Naive thymus-derived CD4-positive, alpha-beta T cell (primary cell): Measurements from ENCODE around the gene NUMB. TPM values are rescaled to one million over a fixed set of nuclear protein-coding genes. Genes with fewer than 3 reads are reported as not detected.

Experiments
- ATAC-seq: fragments of 150-1000 bp; cut with Tn5 transposase; 2 replicates; pipeline ENCODE4 v1.10.0; 2021; ENCODE audit warnings: mild to moderate bottlenecking, moderate library complexity
- CTCF ChIA-PET: fragments of 350-600 bp; sonication (Branson Sonifier 250); formaldehyde crosslinking; loops from one replicate; lab custom pipeline; 2021; ENCODE audit warnings: antibody characterized with exemption; lab: Charles Lee
- POLR2A ChIA-PET: fragments of 350-600 bp; sonication (Branson Sonifier 250); formaldehyde crosslinking; loops from one replicate; lab custom pipeline; 2021; ENCODE audit warnings: antibody characterized with exemption, inconsistent platforms; lab: Charles Lee
- DNase-seq, 9 donors: peaks; one replicate each; pipeline versions ENCODE4 v3.0.0 to v3.0.0-alpha.2; 2020 to 2022; ENCODE audit warnings: mixed read lengths in 1 of 9
- H3K27ac ChIP-seq: one replicate; pipeline ENCODE4 v1.7.0; 2013; ENCODE audit warnings: mild to moderate bottlenecking, low read depth, low read length, moderate library complexity
- H3K27me3 ChIP-seq, 2 donors: one replicate each; pipeline ENCODE4 v1.7.0; 2013; ENCODE audit warnings: low read length in 2 of 2, mild to moderate bottlenecking in 2 of 2, moderate library complexity in 2 of 2; ENCODE audit not compliant: control insufficient read depth in 2 of 2, insufficient read depth in 2 of 2
- H3K36me3 ChIP-seq, 3 experiments: 1 replicate in 2 of 3; 2 replicates in 1 of 3; pipeline ENCODE4 v1.7.0; 2013; ENCODE audit warnings: low read length in 3 of 3, mild to moderate bottlenecking in 3 of 3, moderate library complexity in 1 of 3; ENCODE audit not compliant: insufficient read depth in 3 of 3, control insufficient read depth in 2 of 3
- H3K4me1 ChIP-seq, 2 donors: one replicate each; pipeline ENCODE4 v1.7.0; 2013; ENCODE audit warnings: low read length in 2 of 2, mild to moderate bottlenecking in 2 of 2, moderate library complexity in 1 of 2; ENCODE audit not compliant: control insufficient read depth in 2 of 2, insufficient read depth in 2 of 2
- H3K4me3 ChIP-seq: 2 replicates; pipeline ENCODE4 v1.7.0; 2013; ENCODE audit warnings: mild to moderate bottlenecking, low read length
- H3K9me3 ChIP-seq, 3 experiments: 1 replicate in 2 of 3; 2 replicates in 1 of 3; pipeline ENCODE4 v1.7.0; 2013; ENCODE audit warnings: low read length in 3 of 3; ENCODE audit not compliant: control insufficient read depth in 2 of 3
- H3K27ac Mint-ChIP-seq, 9 donors: one replicate each; pipeline ENCODE4 v1.8.0; 2020 to 2022; ENCODE audit warnings: mixed read lengths in 9 of 9, mild to moderate bottlenecking in 8 of 9, moderate library complexity in 5 of 9, inconsistent platforms in 2 of 9
- H3K27me3 Mint-ChIP-seq, 5 donors: one replicate each; pipeline ENCODE4 v1.8.0; 2021 to 2022; ENCODE audit warnings: mixed read lengths in 5 of 5, mild to moderate bottlenecking in 1 of 5
- H3K36me3 Mint-ChIP-seq, 5 donors: one replicate each; pipeline ENCODE4 v1.8.0; 2020 to 2022; ENCODE audit warnings: mixed read lengths in 5 of 5, mild to moderate bottlenecking in 3 of 5, inconsistent platforms in 1 of 5
- H3K4me1 Mint-ChIP-seq, 7 donors: one replicate each; pipeline ENCODE4 v1.8.0; 2020 to 2022; ENCODE audit warnings: mixed read lengths in 7 of 7, mild to moderate bottlenecking in 3 of 7, inconsistent platforms in 1 of 7
- H3K4me3 Mint-ChIP-seq, 10 donors: one replicate each; pipeline ENCODE4 v1.8.0; 2020 to 2022; ENCODE audit warnings: mild to moderate bottlenecking in 10 of 10, mixed read lengths in 10 of 10, moderate library complexity in 6 of 10, inconsistent platforms in 2 of 10
- H3K9me3 Mint-ChIP-seq, 11 donors: one replicate each; pipeline ENCODE4 v1.8.0; 2020 to 2022; ENCODE audit warnings: mixed read lengths in 11 of 11, mild to moderate bottlenecking in 4 of 11, inconsistent platforms in 1 of 11, moderate library complexity in 1 of 11
- intact Hi-C, 2 donors: fragments of 100-400 bp; cut with micrococcal nuclease; formaldehyde crosslinking; loops; one replicate each; pipeline ENCODE4 v1.15.1; 2023
- polyA plus RNA-seq, 2 donors: library from polyadenylated mRNA; unstranded; fragments of 300-500 nt; fragmentation: Illumina TruSeq; gene quantifications; one replicate each; pipeline ENCODE4 v1.2.3, GENCODE V29; 2021
- total RNA-seq, 6 experiments: library from RNA in 5 of 6; stranded (reverse) in 5 of 6; gene quantifications; 1 replicate in 5 of 6; 2 replicates in 1 of 6; pipeline ENCODE4 v1.2.3 and lab custom pipeline; 2021 to 2026

NUMB gene
- total and polyA plus RNA-seq, 7 experiments from 2014 or later, result 32.7 to 90.6 (median 49.0) TPM

DNA sequence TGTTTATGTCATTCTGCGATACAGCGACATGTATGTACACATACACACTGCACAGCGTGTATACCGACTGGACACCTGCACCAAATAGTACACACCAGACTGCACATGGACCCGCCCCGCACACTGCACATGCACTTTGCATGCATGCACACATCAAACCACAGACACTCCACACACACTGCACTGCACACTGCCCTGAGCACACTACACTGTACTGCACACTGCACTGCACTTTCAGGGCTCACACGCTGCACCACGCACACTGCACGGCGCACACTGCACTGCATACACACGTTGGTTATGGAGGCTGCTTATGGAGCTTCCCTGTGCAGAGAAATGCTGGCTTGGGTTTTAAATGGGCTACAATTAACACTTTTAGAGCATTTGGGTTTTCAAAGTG is 219.4 kb downstream of the NUMB start:
- Mint-ChIP-seq H3K4me3 (peak overlapping the region in 3 of 10 donors; percentile 2 to 7 (median 7)), H3K36me3 (peaks cover 0 to 5% (median 0%) of the 10 kb centered on the region in 5 donors), H3K4me1 (peaks cover 10 to 29% (median 20%) of the 10 kb centered on the region in 7 donors), H3K27ac (no peak overlapping the region), H3K9me3 (peaks cover 0 to 1% (median 0%) of the 10 kb centered on the region in 11 donors), H3K27me3 (peaks cover 71 to 84% (median 75%) of the 10 kb centered on the region in 5 donors)
- intact Hi-C loops, result no loop called here
- ChIA-PET CTCF (no interaction called here), POLR2A (no interaction called here)
- Histone ChIP-seq H3K27me3 (peaks cover 0 to 8% of the 10 kb centered on the region in 2 donors), H3K36me3 (no peaks in the 10 kb centered on the region), H3K4me1 (no peaks in the 10 kb centered on the region), H3K27ac (no peak overlapping the region), H3K9me3 (no peaks in the 10 kb centered on the region), H3K4me3 (no peak overlapping the region)
- DNase-seq (no peak), ATAC-seq (no peak)

- CTCF ChIA-PET, result interaction anchor here (0.6 kb wide), 1 partner anchor 226 kb away, joined by 3 read pairs; no protein-coding TSS in a partner anchor
- ATAC-seq (no peak), DNase-seq (no peak)
- H3K36me3 ChIP-seq, result no peaks in the 10 kb centered on the region
- H3K9me3 Mint-ChIP-seq, result peaks cover 0 to 1% (median 0%) of the 10 kb centered on the region in 11 donors
- no peaks in the 10 kb centered on the region for H3K4me1 ChIP-seq
- peaks cover 71 to 84% (median 75%) of the 10 kb centered on the region in 5 donors for H3K27me3 Mint-ChIP-seq
- intact Hi-C loops, result no loop called here
- H3K4me3 Mint-ChIP-seq, result peak overlapping the region in 7 of 10 donors; percentile 7 to 42 (median 32)
- peaks cover 0 to 5% (median 0%) of the 10 kb centered on the region in 5 donors for H3K36me3 Mint-ChIP-seq
- H3K27ac ChIP-seq, result no peak overlapping the region
- H3K4me1 Mint-ChIP-seq, result peaks cover 10 to 24% (median 20%) of the 10 kb centered on the region in 7 donors
- peaks cover 0 to 8% of the 10 kb centered on the region in 2 donors for H3K27me3 ChIP-seq
- H3K4me3 ChIP-seq, result no peak overlapping the region
- H3K9me3 ChIP-seq, result no peaks in the 10 kb centered on the region
- POLR2A ChIA-PET, result no interaction called here
- H3K27ac Mint-ChIP-seq, result no peak overlapping the region
Measured at GRCh38 chr14:73238424-73238852, 219.9 kb downstream of the NUMB start.

GRCh38 chr14:73237786-73238423 is 220.4 kb downstream of the NUMB start:
- peaks cover 0 to 5% (median 0%) of the 10 kb centered on the region in 5 donors for H3K36me3 Mint-ChIP-seq
- no peaks in the 10 kb centered on the region for H3K9me3 ChIP-seq
- ATAC-seq (no peak), DNase-seq (no peak)
- peaks cover 0 to 1% (median 0%) of the 10 kb centered on the region in 11 donors for H3K9me3 Mint-ChIP-seq
- no peaks in the 10 kb centered on the region for H3K4me1 ChIP-seq
- no peak overlapping the region for H3K27ac ChIP-seq
- H3K27me3 ChIP-seq, result peaks cover 0 to 8% of the 10 kb centered on the region in 2 donors
- H3K27me3 Mint-ChIP-seq, result peaks cover 68 to 84% (median 71%) of the 10 kb centered on the region in 5 donors
- H3K4me1 Mint-ChIP-seq, result peaks cover 10 to 24% (median 20%) of the 10 kb centered on the region in 7 donors
- ChIA-PET CTCF (interaction anchor here (0.6 kb wide), 1 partner anchor 226 kb away, joined by 3 read pairs; no protein-coding TSS in a partner anchor), POLR2A (no interaction called here)
- no peaks in the 10 kb centered on the region for H3K36me3 ChIP-seq
- H3K4me3 Mint-ChIP-seq, result peak overlapping the region in 6 of 10 donors; percentile 7 to 86 (median 34)
- H3K27ac Mint-ChIP-seq, result no peak overlapping the region
- no peak overlapping the region for H3K4me3 ChIP-seq
- intact Hi-C loops, result no loop called here

DNA sequence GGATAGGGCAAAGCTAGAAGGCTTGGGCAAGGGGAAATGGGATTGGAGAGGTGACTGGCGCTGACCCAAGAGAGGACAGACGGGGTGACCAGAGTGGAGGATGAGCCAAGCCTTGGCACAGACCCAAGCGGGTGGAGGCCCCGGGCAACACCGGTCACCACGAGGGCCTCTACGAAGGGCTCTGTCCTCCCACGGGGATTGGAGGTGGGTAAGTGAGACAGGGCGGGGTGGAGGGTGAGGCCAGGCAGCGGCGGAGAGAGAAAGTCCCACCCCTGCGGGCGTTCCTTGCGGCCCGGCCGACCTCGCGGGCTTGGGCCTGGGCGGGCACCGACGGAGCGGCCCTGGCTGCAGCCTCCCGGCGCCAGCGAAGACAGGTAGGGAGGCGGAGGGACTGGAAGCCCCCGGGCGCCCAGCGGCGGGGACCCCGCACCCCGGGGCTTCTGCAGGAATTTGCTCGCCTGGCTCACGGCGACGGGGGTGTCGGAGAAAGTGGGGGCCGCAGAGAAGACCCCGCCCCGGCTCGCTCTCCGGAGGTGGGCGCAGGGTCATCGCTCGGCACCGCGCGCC is 221.0 kb downstream of the NUMB start, which contains the start of gene PAPLN:
Gene PAPLN, plus strand, starts transcription at position 288 of the 567 bp plus-strand sequence. CDS start 2,273 bp downstream, outside the sequence.
- Histone ChIP-seq H3K4me1 (no peaks in the 10 kb centered on the region), H3K27me3 (peaks cover 0 to 8% of the 10 kb centered on the region in 2 donors), H3K9me3 (no peaks in the 10 kb centered on the region), H3K4me3 (no peak within 1 kb of the TSS), H3K36me3 (no peaks in the 10 kb centered on the region), H3K27ac (no peak within 1 kb of the TSS)
- intact Hi-C loops, result no loop called here
- H3K9me3 Mint-ChIP-seq, result no peaks in the 10 kb centered on the region
- CTCF ChIA-PET, result no interaction called here
- peaks cover 0 to 5% (median 0%) of the 10 kb centered on the region in 5 donors for H3K36me3 Mint-ChIP-seq
- peaks cover 67 to 85% (median 71%) of the 10 kb centered on the region in 5 donors for H3K27me3 Mint-ChIP-seq
- POLR2A ChIA-PET, result no interaction called here
- ATAC-seq (peak; percentile 62), DNase-seq (no peak)
- peaks cover 6 to 21% (median 16%) of the 10 kb centered on the region in 7 donors for H3K4me1 Mint-ChIP-seq
- H3K4me3 Mint-ChIP-seq, result peak within 1 kb of the TSS in 9 of 10 donors; percentile 13 to 86 (median 62)
- H3K27ac Mint-ChIP-seq, result no peak within 1 kb of the TSS

GRCh38 chr14:73236752-73237218 is 221.6 kb downstream of the NUMB start:
- Histone ChIP-seq H3K27ac (no peak overlapping the region), H3K4me3 (no peak overlapping the region), H3K27me3 (peaks cover 0 to 8% of the 10 kb centered on the region in 2 donors), H3K36me3 (no peaks in the 10 kb centered on the region), H3K4me1 (no peaks in the 10 kb centered on the region), H3K9me3 (no peaks in the 10 kb centered on the region)
- H3K4me1 Mint-ChIP-seq, result peaks cover 6 to 21% (median 16%) of the 10 kb centered on the region in 7 donors
- intact Hi-C loops, result no loop called here
- POLR2A ChIA-PET, result no interaction called here
- peak overlapping the region in 9 of 10 donors; percentile 13 to 86 (median 62) for H3K4me3 Mint-ChIP-seq
- no peaks in the 10 kb centered on the region for H3K9me3 Mint-ChIP-seq
- ATAC-seq (no peak), DNase-seq (no peak)
- H3K27ac Mint-ChIP-seq, result no peak overlapping the region
- H3K36me3 Mint-ChIP-seq, result peaks cover 0 to 5% (median 0%) of the 10 kb centered on the region in 5 donors
- CTCF ChIA-PET, result no interaction called here
- peaks cover 63 to 82% (median 68%) of the 10 kb centered on the region in 5 donors for H3K27me3 Mint-ChIP-seq

GRCh38 chr14:73236157-73236556 is 222.2 kb downstream of the NUMB start:
- Mint-ChIP-seq H3K4me1 (peaks cover 6 to 20% (median 15%) of the 10 kb centered on the region in 7 donors), H3K27ac (no peak overlapping the region), H3K36me3 (peaks cover 0 to 5% (median 0%) of the 10 kb centered on the region in 5 donors), H3K27me3 (peaks cover 57 to 79% (median 65%) of the 10 kb centered on the region in 5 donors), H3K4me3 (peak overlapping the region in 4 of 10 donors; percentile 14 to 86 (median 48)), H3K9me3 (no peaks in the 10 kb centered on the region)
- H3K4me3 ChIP-seq, result no peak overlapping the region
- ChIA-PET POLR2A (no interaction called here), CTCF (no interaction called here)
- H3K36me3 ChIP-seq, result no peaks in the 10 kb centered on the region
- H3K4me1 ChIP-seq, result no peaks in the 10 kb centered on the region
- intact Hi-C loops, result no loop called here
- H3K27me3 ChIP-seq, result peaks cover 0 to 8% of the 10 kb centered on the region in 2 donors
- no peaks in the 10 kb centered on the region for H3K9me3 ChIP-seq
- ATAC-seq (no peak), DNase-seq (no peak)
- no peak overlapping the region for H3K27ac ChIP-seq
